ENCODE results near the gene GPX4. TPM values are rescaled to one million over a fixed set of nuclear protein-coding genes. Genes with fewer than 3 reads are reported as not detected.

Gene GPX4
- total and polyA plus RNA-seq, 3 donors from 2014 or later = 1,153 to 1,893 (median 1,773) TPM

DNA sequence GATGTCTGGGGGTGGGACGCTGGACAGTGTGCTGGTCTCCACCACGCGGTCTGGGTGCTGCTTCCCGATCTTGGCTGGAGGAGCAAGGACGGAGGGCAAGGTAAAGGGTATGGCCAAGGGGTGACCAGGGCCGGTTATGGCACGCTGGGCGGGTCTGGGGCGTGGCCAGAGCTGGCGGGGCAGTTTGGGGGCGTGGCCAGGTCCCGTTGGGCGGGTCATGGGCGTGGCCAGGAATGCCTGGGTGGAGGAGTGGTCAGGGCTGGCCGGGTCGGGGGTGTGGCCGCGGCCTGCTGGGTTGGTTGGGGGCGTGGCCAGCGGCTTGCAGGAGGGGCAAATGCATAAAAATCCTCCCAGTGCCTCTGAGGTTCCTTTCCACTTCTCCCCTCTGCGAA is 19.2 kb downstream of the GPX4 start:
- Histone ChIP-seq H3K27ac (no peak overlapping the region), H3K4me3 (no peak overlapping the region), H3K4me1 (no peaks in the 10 kb centered on the region), H3K27me3 (no peaks in the 10 kb centered on the region), H3K36me3 (ENCODE audit: low read depth, missing control alignments) (peaks cover 4% of the 10 kb centered on the region), H3K9me3 (no peaks in the 10 kb centered on the region)
- intact Hi-C loops (cut with DNase I; ENCODE audit: low total_unique reads) = no loop called here
- TF ChIP-seq, protein P1, sequence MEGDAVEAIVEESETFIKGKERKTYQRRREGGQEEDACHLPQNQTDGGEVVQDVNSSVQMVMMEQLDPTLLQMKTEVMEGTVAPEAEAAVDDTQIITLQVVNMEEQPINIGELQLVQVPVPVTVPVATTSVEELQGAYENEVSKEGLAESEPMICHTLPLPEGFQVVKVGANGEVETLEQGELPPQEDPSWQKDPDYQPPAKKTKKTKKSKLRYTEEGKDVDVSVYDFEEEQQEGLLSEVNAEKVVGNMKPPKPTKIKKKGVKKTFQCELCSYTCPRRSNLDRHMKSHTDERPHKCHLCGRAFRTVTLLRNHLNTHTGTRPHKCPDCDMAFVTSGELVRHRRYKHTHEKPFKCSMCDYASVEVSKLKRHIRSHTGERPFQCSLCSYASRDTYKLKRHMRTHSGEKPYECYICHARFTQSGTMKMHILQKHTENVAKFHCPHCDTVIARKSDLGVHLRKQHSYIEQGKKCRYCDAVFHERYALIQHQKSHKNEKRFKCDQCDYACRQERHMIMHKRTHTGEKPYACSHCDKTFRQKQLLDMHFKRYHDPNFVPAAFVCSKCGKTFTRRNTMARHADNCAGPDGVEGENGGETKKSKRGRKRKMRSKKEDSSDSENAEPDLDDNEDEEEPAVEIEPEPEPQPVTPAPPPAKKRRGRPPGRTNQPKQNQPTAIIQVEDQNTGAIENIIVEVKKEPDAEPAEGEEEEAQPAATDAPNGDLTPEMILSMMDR (IDR thresholded peaks at IDR 0.05) = no peak
- no peak for TF ChIP-seq POLR2A (IDR thresholded peaks at IDR 0.05)
- peak; percentile 44 for DNase-seq
- WGBS, 2 donors = 68 to 76% methylated on average over 17 to 20 of the region's 21 CpGs

DNA sequence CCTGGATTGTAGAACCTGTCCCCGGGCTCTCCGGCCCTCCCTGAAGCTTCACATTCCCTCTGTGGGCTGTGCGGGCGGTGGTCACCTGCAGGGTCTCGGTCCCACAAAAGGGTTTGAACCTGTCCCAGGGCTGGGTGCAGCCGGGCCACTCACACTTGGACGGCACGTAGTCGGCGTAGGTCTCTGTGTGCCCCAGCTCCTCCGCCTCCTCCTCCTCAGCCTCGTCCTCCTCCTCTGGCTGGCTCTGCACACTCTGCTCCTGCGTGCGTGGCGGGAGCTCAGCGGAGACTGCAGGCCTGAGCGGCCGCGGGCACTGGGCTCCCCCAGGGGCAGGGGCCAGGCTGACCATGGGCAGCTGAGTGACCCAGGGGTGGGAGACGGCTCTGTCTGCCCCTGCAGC is 19.6 kb downstream of the GPX4 start:
- TF ChIP-seq, protein P1 (IDR thresholded peaks at IDR 0.05) = no peak
- no peak for TF ChIP-seq POLR2A (IDR thresholded peaks at IDR 0.05)
- H3K4me1 ChIP-seq = no peaks in the 10 kb centered on the region
- H3K4me3 ChIP-seq = no peak overlapping the region
- no peak overlapping the region for H3K27ac ChIP-seq
- peaks cover 4% of the 10 kb centered on the region for H3K36me3 ChIP-seq (ENCODE audit: low read depth, missing control alignments)
- no peak for DNase-seq
- H3K9me3 ChIP-seq = no peaks in the 10 kb centered on the region
- intact Hi-C loops (cut with DNase I; ENCODE audit: low total_unique reads) = no loop called here
- H3K27me3 ChIP-seq = no peaks in the 10 kb centered on the region
- WGBS, 2 donors = 89 to 95% methylated on average over 4 to 20 of the region's 20 CpGs

DNA sequence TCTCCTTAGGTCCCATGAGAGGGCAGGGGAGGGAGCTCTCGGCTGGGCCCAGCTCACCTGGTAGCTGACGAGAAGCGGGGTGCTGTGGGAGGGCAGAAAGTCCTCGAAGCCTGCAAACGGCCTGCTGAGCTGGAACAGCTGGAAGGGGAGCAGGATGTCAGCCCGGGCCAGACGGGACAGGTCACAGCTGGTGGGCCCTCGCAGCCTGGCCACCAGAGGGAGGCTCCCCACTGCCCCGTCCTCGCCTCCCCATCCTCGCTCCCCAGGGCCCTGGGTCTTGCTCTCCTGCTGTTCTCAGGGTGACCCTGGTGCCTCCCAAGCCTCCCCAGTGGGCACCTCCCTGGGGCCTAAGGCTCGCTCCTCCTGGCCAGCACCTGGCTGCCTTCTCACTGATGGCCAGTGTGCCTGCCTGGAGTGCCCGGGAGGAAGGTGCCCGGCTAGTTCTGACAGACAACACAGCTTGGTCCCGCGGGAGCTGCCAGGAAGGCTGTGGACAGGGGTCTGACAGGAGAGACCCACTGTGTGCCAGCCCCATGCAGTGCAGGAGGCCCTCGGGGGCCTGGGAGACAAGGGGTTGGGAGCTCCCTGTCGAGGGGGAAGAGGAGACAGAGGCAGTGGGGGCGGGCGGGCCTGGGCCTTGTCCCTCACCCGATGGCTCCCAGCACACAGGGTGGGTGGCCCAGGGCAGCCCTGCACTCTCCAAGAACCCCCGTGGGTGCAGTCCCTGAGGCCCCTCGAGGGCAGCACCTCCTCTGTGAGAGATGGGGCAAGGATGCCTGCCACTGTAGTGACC is 20.3 kb downstream of the GPX4 start:
- H3K27me3 ChIP-seq = no peaks in the 10 kb centered on the region
- H3K36me3 ChIP-seq (ENCODE audit: low read depth, missing control alignments) = peaks cover 4% of the 10 kb centered on the region
- H3K9me3 ChIP-seq = no peaks in the 10 kb centered on the region
- no peak overlapping the region for H3K4me3 ChIP-seq
- no peak for TF ChIP-seq POLR2A (IDR thresholded peaks at IDR 0.05)
- TF ChIP-seq, protein P1 (IDR thresholded peaks at IDR 0.05) = no peak
- no peaks in the 10 kb centered on the region for H3K4me1 ChIP-seq
- 84 to 89% methylated on average over 5 to 22 of the region's 23 CpGs for WGBS, 2 donors
- DNase-seq = no peak
- intact Hi-C loops (cut with DNase I; ENCODE audit: low total_unique reads) = no loop called here
- no peak overlapping the region for H3K27ac ChIP-seq

DNA sequence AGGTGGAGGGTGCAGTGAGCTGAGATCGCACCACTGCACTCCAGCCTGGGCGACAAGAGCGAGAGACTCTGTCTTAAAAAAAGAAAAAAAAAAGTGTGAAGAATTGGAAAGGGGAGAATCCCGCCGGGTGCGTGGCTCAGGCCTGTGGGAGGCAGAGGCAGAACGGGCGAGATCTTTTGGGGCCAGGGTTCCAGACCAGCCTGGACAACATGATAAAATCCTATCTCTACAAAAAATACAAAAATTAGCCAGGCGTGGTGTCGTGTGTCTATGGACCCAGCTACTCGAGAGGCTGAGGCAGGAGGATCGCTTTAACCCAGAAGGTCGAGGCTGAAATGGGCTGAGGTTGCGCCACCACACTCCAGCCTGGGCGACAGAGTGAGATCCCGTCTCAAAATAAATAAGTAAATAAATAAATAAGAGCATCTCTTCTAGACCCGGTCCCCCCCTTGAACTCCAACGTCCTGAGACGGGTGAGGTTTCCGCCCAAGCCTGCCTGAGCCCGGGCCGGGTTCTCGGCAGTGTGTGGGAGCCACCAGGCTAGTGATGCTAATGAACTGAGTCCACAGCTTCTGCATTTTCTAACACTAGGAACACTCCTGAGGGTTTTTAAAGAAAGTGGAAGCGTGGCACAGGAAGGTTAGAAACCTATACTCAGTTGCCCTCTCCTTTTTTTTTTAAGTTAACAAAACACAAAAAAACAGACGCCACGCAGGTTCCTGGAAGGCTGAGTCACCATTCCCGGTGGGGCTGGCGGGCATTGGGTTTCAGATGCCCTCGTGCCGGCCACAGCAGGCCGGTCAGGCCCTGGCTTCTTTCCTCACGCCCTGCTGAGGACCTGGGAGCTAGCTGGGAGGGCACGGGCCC is 22.0 kb downstream of the GPX4 start:
- intact Hi-C loops (cut with DNase I; ENCODE audit: low total_unique reads) = no loop called here
- peaks cover 4% of the 10 kb centered on the region for H3K4me1 ChIP-seq
- no peak overlapping the region for H3K4me3 ChIP-seq
- no peak for DNase-seq
- no peaks in the 10 kb centered on the region for H3K9me3 ChIP-seq
- H3K27ac ChIP-seq = no peak overlapping the region
- no peak for TF ChIP-seq POLR2A (IDR thresholded peaks at IDR 0.05)
- no peaks in the 10 kb centered on the region for H3K27me3 ChIP-seq
- H3K36me3 ChIP-seq (ENCODE audit: low read depth, missing control alignments) = peaks cover 4% of the 10 kb centered on the region
- WGBS, 2 donors = 94% methylated on average over 33 of the region's 33 CpGs

DNA sequence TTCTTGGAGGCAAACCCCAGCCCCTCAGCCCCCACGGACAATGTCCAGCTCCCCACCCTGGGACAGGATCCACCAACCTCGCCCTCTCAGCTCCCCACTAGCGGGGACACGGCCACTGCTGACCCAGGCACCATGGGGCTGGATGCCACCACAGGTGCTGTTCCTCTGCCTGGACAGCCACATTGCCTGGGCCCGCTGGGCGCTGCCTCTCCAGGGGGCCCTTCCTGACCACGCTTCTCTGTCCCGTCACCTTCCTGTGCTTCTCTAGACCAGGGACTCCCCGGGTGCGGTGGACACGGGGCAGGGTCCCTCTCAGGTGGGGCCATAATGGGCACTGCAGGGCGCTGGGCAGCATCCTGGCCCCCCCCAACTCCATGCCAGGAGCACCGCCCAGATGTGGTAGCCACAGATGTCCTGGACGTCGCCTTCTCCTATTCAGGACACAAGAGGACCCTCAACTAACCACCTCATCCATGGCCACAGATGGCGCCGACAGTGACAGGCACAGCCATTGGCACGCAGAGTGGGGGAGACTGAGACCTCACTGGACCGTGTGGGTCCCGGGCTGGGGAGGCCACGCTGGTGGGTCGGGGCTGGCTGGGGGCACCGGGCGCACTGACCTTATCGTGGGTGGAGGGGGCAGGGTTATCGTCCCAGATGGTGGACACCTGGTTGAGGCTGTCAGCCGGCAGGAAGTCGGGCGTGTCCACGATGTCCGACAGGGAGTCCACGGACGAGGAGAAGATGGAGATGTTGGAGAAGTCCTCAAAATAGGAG is 23.4 kb downstream of the GPX4 start:
- Histone ChIP-seq H3K4me3 (no peak overlapping the region), H3K36me3 (ENCODE audit: low read depth, missing control alignments) (no peaks in the 10 kb centered on the region), H3K27ac (no peak overlapping the region), H3K9me3 (no peaks in the 10 kb centered on the region), H3K27me3 (no peaks in the 10 kb centered on the region), H3K4me1 (peaks cover 14% of the 10 kb centered on the region)
- no peak for DNase-seq
- WGBS, 2 donors = 87 to 94% methylated on average over 13 to 33 of the region's 33 CpGs
- TF ChIP-seq POLR2A (IDR thresholded peaks at IDR 0.05) = no peak
- TF ChIP-seq, protein P1 (IDR thresholded peaks at IDR 0.05) = no peak
- intact Hi-C loops (cut with DNase I; ENCODE audit: low total_unique reads) = no loop called here

Data from testis (tissue), 3 donors.